Activated T-helper 17 cell treated with anti-CD3 and anti-CD28 coated beads, Interleukin-2, amount 50 U/mL, for 72 hours (primary cell): ENCODE results near the gene ELAPOR2. TPM values are rescaled to one million over a fixed set of nuclear protein-coding genes. Genes with fewer than 3 reads are reported as not detected.

Experiments
- ATAC-seq: fragments of 150-1000 bp; cut with Tn5 transposase; replicated peaks from 2 replicates; pipeline ENCODE4 v1.10.0; 2021; ENCODE audit warnings: mild to moderate bottlenecking, moderate library complexity
- H3K27ac Mint-ChIP-seq: one replicate; pipeline ENCODE4 v1.8.0; 2022; ENCODE audit warnings: mixed read lengths
- H3K27me3 Mint-ChIP-seq: one replicate; pipeline ENCODE4 v1.8.0; 2022; ENCODE audit warnings: mixed read lengths
- H3K36me3 Mint-ChIP-seq: one replicate; pipeline ENCODE4 v1.8.0; 2022; ENCODE audit warnings: low read depth, mild to moderate bottlenecking, mixed read lengths
- H3K4me1 Mint-ChIP-seq: one replicate; pipeline ENCODE4 v1.8.0; 2022; ENCODE audit warnings: mixed read lengths
- H3K4me3 Mint-ChIP-seq: one replicate; pipeline ENCODE4 v1.8.0; 2022; ENCODE audit warnings: mild to moderate bottlenecking, mixed read lengths
- H3K9me3 Mint-ChIP-seq: one replicate; pipeline ENCODE4 v1.8.0; 2022; ENCODE audit warnings: mixed read lengths
- total RNA-seq, 2 donors: library from RNA; stranded (reverse); gene quantifications; one replicate each; pipeline ENCODE4 v1.2.3, GENCODE V29; 2022

Gene ELAPOR2
- total RNA-seq, 2 donors from 2014 or later: 3.0 to 3.7 TPM

- no peak overlapping the region for H3K4me3 Mint-ChIP-seq
- H3K27me3 Mint-ChIP-seq: no peaks in the 10 kb centered on the region
- H3K27ac Mint-ChIP-seq: no peak overlapping the region
- no peak for ATAC-seq
- no peaks in the 10 kb centered on the region for H3K4me1 Mint-ChIP-seq
- H3K36me3 Mint-ChIP-seq: no peaks in the 10 kb centered on the region
- H3K9me3 Mint-ChIP-seq: peaks cover 4% of the 10 kb centered on the region
These were observed 31.6 kb downstream of the ELAPOR2 start for GRCh38 chr7:87027900-87028299.

- H3K27ac Mint-ChIP-seq: no peak overlapping the region
- ATAC-seq: no peak
These were observed 38.2 kb downstream of the ELAPOR2 start for GRCh38 chr7:87021285-87021684.

GRCh38 chr7:87016606-87017005 lies 42.8 kb downstream of the ELAPOR2 start:
- H3K27me3 Mint-ChIP-seq: no peaks in the 10 kb centered on the region
- no peak overlapping the region for H3K4me3 Mint-ChIP-seq
- H3K27ac Mint-ChIP-seq: no peak overlapping the region
- no peak for ATAC-seq
- H3K4me1 Mint-ChIP-seq: no peaks in the 10 kb centered on the region
- no peaks in the 10 kb centered on the region for H3K9me3 Mint-ChIP-seq
- H3K36me3 Mint-ChIP-seq: no peaks in the 10 kb centered on the region

More at GRCh38 chr7:87021285-87021684, 38.2 kb downstream of the ELAPOR2 start:
- Mint-ChIP-seq H3K4me3 (no peak overlapping the region), H3K9me3 (no peaks in the 10 kb centered on the region), H3K36me3 (no peaks in the 10 kb centered on the region), H3K27me3 (no peaks in the 10 kb centered on the region), H3K4me1 (no peaks in the 10 kb centered on the region)

GRCh38 chr7:87013840-87014190 lies 45.6 kb downstream of the ELAPOR2 start:
- Mint-ChIP-seq H3K36me3 (no peaks in the 10 kb centered on the region), H3K27ac (no peak overlapping the region), H3K4me3 (no peak overlapping the region), H3K27me3 (no peaks in the 10 kb centered on the region), H3K4me1 (no peaks in the 10 kb centered on the region), H3K9me3 (no peaks in the 10 kb centered on the region)
- ATAC-seq: no peak

- Mint-ChIP-seq H3K36me3 (no peaks in the 10 kb centered on the region), H3K27me3 (no peaks in the 10 kb centered on the region), H3K9me3 (no peaks in the 10 kb centered on the region), H3K4me1 (no peaks in the 10 kb centered on the region), H3K27ac (no peak overlapping the region), H3K4me3 (no peak overlapping the region)
- no peak for ATAC-seq
These were observed 46.2 kb downstream of the ELAPOR2 start for GRCh38 chr7:87013136-87013839.

Other genes starting within 250 kb of the ELAPOR2 start
- 100 to 1,000 TPM in 1 of 2 donors, 10 to 100 TPM in 1; 90.4 to 114 TPM for gene DMTF1, start 92.8 kb upstream of the ELAPOR2 start, total RNA-seq
- 10 to 100 TPM; 58.8 to 70.8 TPM for gene TMEM243, start 160.1 kb upstream of the ELAPOR2 start, total RNA-seq